ENCODE data around the gene PRPH. TPM values are rescaled to one million over a fixed set of nuclear protein-coding genes. Genes with fewer than 3 reads are reported as not detected.
"Not testable (repeated sequence)": the region's sequence is repeated elsewhere in the genome, so short reads cannot be mapped to it uniquely, and the experiment has no call there.

Gene PRPH
- total RNA-seq, 6 experiments from 2014 or later = not detected

DNA sequence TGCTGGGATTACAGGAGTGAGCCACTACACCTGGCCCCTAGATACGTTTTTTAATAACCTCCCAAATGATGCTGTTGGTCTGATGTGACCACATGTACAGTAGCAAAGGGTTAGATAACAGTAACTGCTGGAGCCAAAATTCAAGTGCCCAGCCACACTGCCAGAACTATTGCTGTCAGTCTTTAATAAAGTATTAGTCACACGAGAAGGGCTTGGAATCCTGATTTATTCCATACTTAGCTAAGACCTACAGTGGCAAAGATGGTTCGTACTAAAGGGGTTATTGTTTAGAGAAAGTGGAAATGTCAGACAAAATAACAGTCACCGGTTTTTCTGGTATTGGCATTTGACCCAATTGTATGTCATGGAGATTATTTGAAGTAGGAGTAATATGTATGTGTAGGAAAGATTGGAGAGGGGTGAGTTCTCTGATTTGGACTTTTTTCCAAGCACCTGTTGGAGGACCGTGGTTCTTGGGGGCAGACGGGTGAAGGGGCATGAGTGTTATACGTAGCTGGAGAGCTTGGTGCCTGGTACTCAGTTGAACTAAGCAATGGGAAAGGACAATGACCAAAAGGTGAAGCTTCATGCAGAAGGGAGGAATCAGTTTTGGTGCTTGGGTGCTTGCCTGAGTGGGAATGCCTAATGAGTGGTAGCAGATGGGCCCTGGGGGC, 20.4 kb upstream of the PRPH start:
- DNase-seq = no peak
- TF ChIP-seq, protein P1, sequence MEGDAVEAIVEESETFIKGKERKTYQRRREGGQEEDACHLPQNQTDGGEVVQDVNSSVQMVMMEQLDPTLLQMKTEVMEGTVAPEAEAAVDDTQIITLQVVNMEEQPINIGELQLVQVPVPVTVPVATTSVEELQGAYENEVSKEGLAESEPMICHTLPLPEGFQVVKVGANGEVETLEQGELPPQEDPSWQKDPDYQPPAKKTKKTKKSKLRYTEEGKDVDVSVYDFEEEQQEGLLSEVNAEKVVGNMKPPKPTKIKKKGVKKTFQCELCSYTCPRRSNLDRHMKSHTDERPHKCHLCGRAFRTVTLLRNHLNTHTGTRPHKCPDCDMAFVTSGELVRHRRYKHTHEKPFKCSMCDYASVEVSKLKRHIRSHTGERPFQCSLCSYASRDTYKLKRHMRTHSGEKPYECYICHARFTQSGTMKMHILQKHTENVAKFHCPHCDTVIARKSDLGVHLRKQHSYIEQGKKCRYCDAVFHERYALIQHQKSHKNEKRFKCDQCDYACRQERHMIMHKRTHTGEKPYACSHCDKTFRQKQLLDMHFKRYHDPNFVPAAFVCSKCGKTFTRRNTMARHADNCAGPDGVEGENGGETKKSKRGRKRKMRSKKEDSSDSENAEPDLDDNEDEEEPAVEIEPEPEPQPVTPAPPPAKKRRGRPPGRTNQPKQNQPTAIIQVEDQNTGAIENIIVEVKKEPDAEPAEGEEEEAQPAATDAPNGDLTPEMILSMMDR (IDR thresholded peaks at IDR 0.05) = no peak
- Histone ChIP-seq H3K4me3 (no peak overlapping the region), H3K9me3 (no peaks in the 10 kb centered on the region), H3K27me3 (no peaks in the 10 kb centered on the region), H3K27ac (no peak overlapping the region), H3K36me3 (peaks cover 0 to 39% (median 28%) of the 10 kb centered on the region in 4 donors), H3K4me1 (peaks cover 0 to 4% (median 0%) of the 10 kb centered on the region in 4 donors)
- ATAC-seq = no peak
- WGBS (ENCODE audit: insufficient coverage, low coverage, low lambda C conversion rate, missing lambda C conversion rate) = 93% methylated on average over 7 of the region's 7 CpGs
- intact Hi-C loops (cut with DNase I) = no loop called here

DNA sequence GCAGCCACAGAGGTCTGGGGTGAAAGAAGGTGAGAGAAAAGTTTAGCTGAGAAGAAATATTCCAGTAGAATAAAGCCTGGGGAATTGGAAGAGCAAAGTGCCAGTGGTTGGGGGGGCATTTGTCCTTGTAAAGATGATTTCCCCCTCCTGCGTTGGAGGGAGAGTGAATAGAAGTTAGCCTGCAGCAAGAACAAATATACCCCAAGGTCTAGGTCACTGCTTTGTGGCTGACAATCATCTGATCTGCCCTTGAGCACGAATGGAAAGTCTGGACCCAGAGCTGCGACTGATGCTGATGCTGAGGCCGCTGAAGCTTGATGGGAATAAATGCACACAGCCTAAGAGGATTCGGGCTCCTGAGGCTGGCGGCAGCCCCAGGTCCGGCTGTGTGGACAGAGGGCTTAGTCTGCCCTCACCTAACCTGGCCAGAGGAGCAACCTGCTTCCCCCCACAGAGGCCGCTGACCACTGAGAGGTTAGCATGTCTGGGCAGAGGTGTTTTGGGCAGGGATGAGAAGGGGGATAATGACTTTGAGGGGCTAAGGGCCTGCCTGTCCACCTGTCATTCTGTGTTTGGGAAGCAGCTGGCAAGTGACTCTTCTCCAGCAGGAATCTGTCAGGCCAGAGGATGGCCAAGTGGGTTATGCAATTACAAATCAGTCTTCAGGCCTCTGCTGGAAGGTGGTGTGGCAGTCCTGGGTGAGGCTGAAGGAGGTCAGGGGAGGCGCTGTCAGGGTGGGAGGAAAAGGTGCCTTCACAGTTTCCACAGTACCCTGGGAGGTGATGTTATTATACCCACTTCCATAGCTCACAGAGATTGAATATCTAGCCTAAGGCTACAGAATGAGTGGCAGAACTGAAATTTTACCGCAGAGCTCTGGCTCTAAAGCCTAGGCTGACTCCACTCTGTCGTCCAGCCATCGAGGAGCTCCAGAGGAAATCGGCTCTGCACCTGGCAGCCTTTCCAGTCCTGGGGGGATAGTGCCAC, 18.4 kb upstream of the PRPH start:
- peaks cover 0 to 4% (median 0%) of the 10 kb centered on the region in 4 donors for H3K4me1 ChIP-seq
- H3K9me3 ChIP-seq = no peaks in the 10 kb centered on the region
- H3K27ac ChIP-seq = no peak overlapping the region
- WGBS (ENCODE audit: insufficient coverage, low coverage, low lambda C conversion rate, missing lambda C conversion rate) = 20% methylated on average over 1 of the region's 13 CpGs
- no peak overlapping the region for H3K4me3 ChIP-seq
- peaks cover 0 to 18% (median 9%) of the 10 kb centered on the region in 4 donors for H3K36me3 ChIP-seq
- no peak for TF ChIP-seq POLR2A (IDR thresholded peaks at IDR 0.05)
- TF ChIP-seq, protein P1 (IDR thresholded peaks at IDR 0.05) = no peak
- ATAC-seq (peak in 3 of 4 donors; percentile 15 to 30 (median 16)), DNase-seq (no peak)
- intact Hi-C loops (cut with DNase I) = no loop called here
- H3K27me3 ChIP-seq = no peaks in the 10 kb centered on the region

DNA sequence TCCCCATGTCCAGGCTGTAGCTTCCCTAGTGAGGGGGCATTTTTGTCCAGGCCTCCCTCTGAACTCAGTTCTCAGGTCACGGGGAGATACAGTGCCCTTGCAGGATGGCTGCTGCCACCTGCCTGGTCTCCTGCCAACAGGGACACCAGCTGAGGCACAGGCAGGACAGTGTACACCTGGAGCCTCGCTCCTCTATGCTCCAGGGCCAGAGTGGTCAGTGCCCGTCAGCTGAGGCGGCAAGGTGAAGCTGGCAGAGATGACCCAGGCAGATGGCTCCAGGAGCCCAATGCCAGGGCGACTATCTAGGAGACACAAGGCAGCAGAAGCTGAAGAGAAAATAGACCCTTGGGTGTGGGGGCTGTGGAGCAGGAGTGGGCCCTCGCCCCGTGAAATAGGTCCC, 17.5 kb upstream of the PRPH start:
- peak in 1 of 4 donors; percentile 23 for ATAC-seq

DNA sequence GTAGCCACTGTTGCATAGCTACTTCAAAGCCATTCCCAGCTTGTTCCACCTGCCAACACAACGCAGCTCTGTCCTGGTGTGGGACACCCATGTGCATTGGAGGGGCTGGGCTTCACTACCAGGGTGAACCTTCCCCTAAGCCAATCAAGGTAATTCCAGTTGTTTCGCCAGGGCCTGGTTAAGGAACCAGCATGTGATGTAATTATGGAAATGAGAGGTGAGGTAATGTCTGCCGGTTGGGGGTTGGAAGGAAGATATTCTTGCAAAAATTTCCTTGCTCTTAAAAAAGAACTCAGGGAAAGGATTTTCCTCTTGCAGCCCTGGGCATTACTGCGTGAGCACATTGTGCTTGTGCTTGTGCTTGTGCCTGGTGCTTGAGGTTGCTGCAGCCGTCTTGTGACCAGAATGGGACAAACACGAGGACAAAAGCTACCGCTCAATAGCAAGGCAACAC, 15.2 kb upstream of the PRPH start:
- TF ChIP-seq, protein P1 (IDR thresholded peaks at IDR 0.05) = no peak
- TF ChIP-seq POLR2A (IDR thresholded peaks at IDR 0.05) = no peak
- WGBS (ENCODE audit: insufficient coverage, low coverage, low lambda C conversion rate, missing lambda C conversion rate) = 32% methylated on average over 4 of the region's 7 CpGs
- H3K9me3 ChIP-seq = no peaks in the 10 kb centered on the region
- H3K4me3 ChIP-seq = no peak overlapping the region
- H3K36me3 ChIP-seq = no peaks in the 10 kb centered on the region
- no peak overlapping the region for H3K27ac ChIP-seq
- H3K4me1 ChIP-seq = peaks cover 0 to 4% (median 0%) of the 10 kb centered on the region in 4 donors
- ATAC-seq (peak in 1 of 4 donors; percentile 42), DNase-seq (no peak)
- intact Hi-C loops (cut with DNase I) = no loop called here
- no peaks in the 10 kb centered on the region for H3K27me3 ChIP-seq

More for the DNA sequence above, 17.5 kb upstream of the PRPH start:
- TF ChIP-seq POLR2A (IDR thresholded peaks at IDR 0.05) = no peak
- TF ChIP-seq, protein P1 (IDR thresholded peaks at IDR 0.05) = no peak
- no peaks in the 10 kb centered on the region for H3K27me3 ChIP-seq
- H3K4me1 ChIP-seq = peaks cover 0 to 4% (median 0%) of the 10 kb centered on the region in 4 donors
- peaks cover 0 to 13% (median 4%) of the 10 kb centered on the region in 4 donors for H3K36me3 ChIP-seq
- H3K4me3 ChIP-seq = no peak overlapping the region
- no peak for DNase-seq
- intact Hi-C loops (cut with DNase I) = no loop called here
- no peak overlapping the region for H3K27ac ChIP-seq
- no peaks in the 10 kb centered on the region for H3K9me3 ChIP-seq
- WGBS (ENCODE audit: insufficient coverage, low coverage, low lambda C conversion rate, missing lambda C conversion rate) = no CpG with 5 or more reads among the region's 7 CpGs

DNA sequence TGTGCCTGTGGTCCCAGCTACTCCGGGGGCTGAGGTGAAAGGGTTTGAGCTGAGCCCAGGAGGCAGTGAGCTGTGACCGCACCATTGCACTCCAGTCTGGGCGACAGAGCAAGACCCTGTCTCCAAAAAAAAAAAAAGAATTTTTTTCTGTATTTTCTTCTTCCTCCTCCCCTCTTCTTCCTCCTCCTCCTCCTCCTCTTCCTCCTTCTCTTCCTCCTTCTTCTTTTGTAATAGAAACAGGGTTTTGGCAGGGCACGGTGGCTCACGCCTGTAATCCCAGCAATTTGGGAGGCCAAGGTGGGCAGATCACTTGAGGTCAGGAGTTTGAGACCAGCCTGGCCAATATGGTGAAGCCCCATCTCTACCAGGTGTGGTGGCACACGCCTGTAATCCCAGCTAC, 14.4 kb upstream of the PRPH start:
- H3K36me3 ChIP-seq; ATAC-seq; H3K27me3 ChIP-seq; H3K9me3 ChIP-seq; H3K27ac ChIP-seq; H3K4me1 ChIP-seq; intact Hi-C loops (cut with DNase I); H3K4me3 ChIP-seq; DNase-seq: not testable (repeated sequence)
- 82% methylated on average over 6 of the region's 6 CpGs for WGBS (ENCODE audit: insufficient coverage, low coverage, low lambda C conversion rate, missing lambda C conversion rate)
